Amniotic epithelial cell (primary cell): ENCODE results near the gene EME1.
"Not testable (repeated sequence)": the region's sequence is repeated elsewhere in the genome, so short reads cannot be mapped to it uniquely, and the experiment has no call there.

ENCODE experiments used
- DNase-seq: peaks from one replicate; pipeline ENCODE4 v3.0.0-alpha.2; 2010; ENCODE audit warnings: low read depth

The EME1 gene

GRCh38 chr17:50394711-50395110, 21.7 kb downstream of the EME1 start:
- no peak for DNase-seq

GRCh38 chr17:50396261-50397110, 23.5 kb downstream of the EME1 start:
- peak; percentile 77 for DNase-seq

GRCh38 chr17:50397111-50397918, 24.3 kb downstream of the EME1 start, which contains the start of gene LRRC59:
Gene LRRC59, minus strand, starts transcription at chr17:50397523. Its CDS starts 206 bp downstream, at chr17:50397317.
- peak; percentile 73 for DNase-seq

GRCh38 chr17:50397919-50398285, 24.9 kb downstream of the EME1 start:
- no peak for DNase-seq

GRCh38 chr17:50398672-50399071, 25.6 kb downstream of the EME1 start:
- DNase-seq = not testable (repeated sequence)

- not testable (repeated sequence) for DNase-seq
Measured at GRCh38 chr17:50399591-50399990, 26.6 kb downstream of the EME1 start.

GRCh38 chr17:50405351-50405750, 32.3 kb downstream of the EME1 start:
- DNase-seq = not testable (repeated sequence)

GRCh38 chr17:50406578-50406977, 33.5 kb downstream of the EME1 start:
- DNase-seq = no peak

GRCh38 chr17:50407921-50408320, 34.9 kb downstream of the EME1 start:
- no peak for DNase-seq

- no peak for DNase-seq
Measured at GRCh38 chr17:50412188-50412732, 39.2 kb downstream of the EME1 start.

GRCh38 chr17:50414808-50415207, 41.8 kb downstream of the EME1 start:
- DNase-seq = no peak

- DNase-seq = not testable (repeated sequence)
Measured at GRCh38 chr17:50419577-50419976, 46.5 kb downstream of the EME1 start.

GRCh38 chr17:50420419-50421112, 47.5 kb downstream of the EME1 start:
- peak; percentile 64 for DNase-seq

GRCh38 chr17:50421308-50422051, 48.5 kb downstream of the EME1 start:
- DNase-seq = peak; percentile 65

GRCh38 chr17:50422738-50423137, 49.7 kb downstream of the EME1 start:
- no peak for DNase-seq

GRCh38 chr17:50423553-50424159, 50.6 kb downstream of the EME1 start:
- peak; percentile 96 for DNase-seq

GRCh38 chr17:50424246-50424995, 51.4 kb downstream of the EME1 start:
- DNase-seq = no peak

GRCh38 chr17:50424996-50425681, 52.1 kb downstream of the EME1 start:
- DNase-seq = no peak

- no peak for DNase-seq
Measured at GRCh38 chr17:50425682-50426471, 52.8 kb downstream of the EME1 start, which contains the start of gene ACSF2. Gene ACSF2, plus strand, starts transcription at chr17:50426218. Its CDS starts 44 bp downstream, at chr17:50426262.
